ENCODE measurements around the gene ABHD12B. TPM values are rescaled to one million over a fixed set of nuclear protein-coding genes. Genes with fewer than 3 reads are reported as not detected.

Gene ABHD12B
- total RNA-seq, 1 experiment from 2014 or later, result not detected

DNA sequence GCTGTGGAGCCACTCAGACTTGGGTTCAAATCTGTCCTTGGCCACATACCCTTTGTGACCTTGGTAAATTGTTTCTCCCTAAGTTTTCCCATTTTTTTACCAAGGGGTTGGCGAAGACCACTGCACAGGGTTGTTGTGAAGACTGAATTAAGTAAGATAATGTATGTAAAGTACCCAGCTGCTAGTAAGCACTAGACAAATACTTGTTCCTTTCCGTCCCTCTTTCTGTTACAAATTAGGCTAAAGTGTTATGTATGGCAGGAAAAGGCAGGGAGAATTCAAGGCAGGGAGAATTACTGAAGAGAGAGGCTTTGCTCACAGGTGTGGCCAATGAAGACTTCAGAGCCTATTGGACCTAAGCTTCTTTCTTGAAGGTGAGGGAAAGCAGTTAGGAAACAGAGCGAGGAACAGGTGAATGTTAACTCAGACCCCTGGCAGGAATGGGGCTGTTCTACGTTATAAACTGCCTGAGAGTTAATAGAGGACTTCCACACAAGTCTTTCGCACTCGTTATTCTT is 25.9 kb downstream of the ABHD12B start:
- no peaks in the 10 kb centered on the region for H3K4me1 ChIP-seq (ENCODE audit: control insufficient read depth, insufficient read depth, low read length)
- TF ChIP-seq TCF7L2 (IDR thresholded peaks at IDR 0.05; ENCODE audit: low read depth, low read length) (no peak), SIN3A (IDR thresholded peaks at IDR 0.05; ENCODE audit: borderline replicate concordance, insufficient read depth, low read depth, low read length) (no peak), POLR2AphosphoS5 (IDR thresholded peaks at IDR 0.05; ENCODE audit: low read depth, low read length) (no peak)
- TF ChIP-seq, protein P1, sequence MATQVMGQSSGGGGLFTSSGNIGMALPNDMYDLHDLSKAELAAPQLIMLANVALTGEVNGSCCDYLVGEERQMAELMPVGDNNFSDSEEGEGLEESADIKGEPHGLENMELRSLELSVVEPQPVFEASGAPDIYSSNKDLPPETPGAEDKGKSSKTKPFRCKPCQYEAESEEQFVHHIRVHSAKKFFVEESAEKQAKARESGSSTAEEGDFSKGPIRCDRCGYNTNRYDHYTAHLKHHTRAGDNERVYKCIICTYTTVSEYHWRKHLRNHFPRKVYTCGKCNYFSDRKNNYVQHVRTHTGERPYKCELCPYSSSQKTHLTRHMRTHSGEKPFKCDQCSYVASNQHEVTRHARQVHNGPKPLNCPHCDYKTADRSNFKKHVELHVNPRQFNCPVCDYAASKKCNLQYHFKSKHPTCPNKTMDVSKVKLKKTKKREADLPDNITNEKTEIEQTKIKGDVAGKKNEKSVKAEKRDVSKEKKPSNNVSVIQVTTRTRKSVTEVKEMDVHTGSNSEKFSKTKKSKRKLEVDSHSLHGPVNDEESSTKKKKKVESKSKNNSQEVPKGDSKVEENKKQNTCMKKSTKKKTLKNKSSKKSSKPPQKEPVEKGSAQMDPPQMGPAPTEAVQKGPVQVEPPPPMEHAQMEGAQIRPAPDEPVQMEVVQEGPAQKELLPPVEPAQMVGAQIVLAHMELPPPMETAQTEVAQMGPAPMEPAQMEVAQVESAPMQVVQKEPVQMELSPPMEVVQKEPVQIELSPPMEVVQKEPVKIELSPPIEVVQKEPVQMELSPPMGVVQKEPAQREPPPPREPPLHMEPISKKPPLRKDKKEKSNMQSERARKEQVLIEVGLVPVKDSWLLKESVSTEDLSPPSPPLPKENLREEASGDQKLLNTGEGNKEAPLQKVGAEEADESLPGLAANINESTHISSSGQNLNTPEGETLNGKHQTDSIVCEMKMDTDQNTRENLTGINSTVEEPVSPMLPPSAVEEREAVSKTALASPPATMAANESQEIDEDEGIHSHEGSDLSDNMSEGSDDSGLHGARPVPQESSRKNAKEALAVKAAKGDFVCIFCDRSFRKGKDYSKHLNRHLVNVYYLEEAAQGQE (IDR thresholded peaks at IDR 0.05; ENCODE audit: insufficient read depth in 1 of 2, low read depth in 2 of 2, low read length in 1 of 2), result no peak
- TF ChIP-seq, protein P2, sequence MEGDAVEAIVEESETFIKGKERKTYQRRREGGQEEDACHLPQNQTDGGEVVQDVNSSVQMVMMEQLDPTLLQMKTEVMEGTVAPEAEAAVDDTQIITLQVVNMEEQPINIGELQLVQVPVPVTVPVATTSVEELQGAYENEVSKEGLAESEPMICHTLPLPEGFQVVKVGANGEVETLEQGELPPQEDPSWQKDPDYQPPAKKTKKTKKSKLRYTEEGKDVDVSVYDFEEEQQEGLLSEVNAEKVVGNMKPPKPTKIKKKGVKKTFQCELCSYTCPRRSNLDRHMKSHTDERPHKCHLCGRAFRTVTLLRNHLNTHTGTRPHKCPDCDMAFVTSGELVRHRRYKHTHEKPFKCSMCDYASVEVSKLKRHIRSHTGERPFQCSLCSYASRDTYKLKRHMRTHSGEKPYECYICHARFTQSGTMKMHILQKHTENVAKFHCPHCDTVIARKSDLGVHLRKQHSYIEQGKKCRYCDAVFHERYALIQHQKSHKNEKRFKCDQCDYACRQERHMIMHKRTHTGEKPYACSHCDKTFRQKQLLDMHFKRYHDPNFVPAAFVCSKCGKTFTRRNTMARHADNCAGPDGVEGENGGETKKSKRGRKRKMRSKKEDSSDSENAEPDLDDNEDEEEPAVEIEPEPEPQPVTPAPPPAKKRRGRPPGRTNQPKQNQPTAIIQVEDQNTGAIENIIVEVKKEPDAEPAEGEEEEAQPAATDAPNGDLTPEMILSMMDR (IDR thresholded peaks at IDR 0.05), result no peak
- ATAC-seq (no peak), DNase-seq (ENCODE audit: low read depth, low spot score) (no peak)
- ChIA-PET CTCF (no interaction called here), POLR2A (no interaction called here)
- no peaks in the 10 kb centered on the region for H3K36me3 ChIP-seq (ENCODE audit: control insufficient read depth, insufficient read depth, low read length)
- H3K27ac ChIP-seq (ENCODE audit: low read length), result no peak overlapping the region
- BruUV-seq (replicated peaks), result no TSS peak
- H3K4me3 ChIP-seq (ENCODE audit: low read depth in 2 of 2, low read length in 2 of 2), result no peak overlapping the region
- intact Hi-C loops (cut with micrococcal nuclease; ENCODE audit: unreplicated experiment) (no loop called here), in situ Hi-C loops (cut with HindIII; ENCODE audit: low pct_unique_long_range_greater_than_20kb, low sequenced_read_pairs) (no loop called here)
- H3K9me3 ChIP-seq (ENCODE audit: control insufficient read depth, insufficient read depth, low read depth, low read length), result no peaks in the 10 kb centered on the region
- H3K27me3 ChIP-seq (ENCODE audit: control insufficient read depth, insufficient read depth, low read length), result no peaks in the 10 kb centered on the region

DNA sequence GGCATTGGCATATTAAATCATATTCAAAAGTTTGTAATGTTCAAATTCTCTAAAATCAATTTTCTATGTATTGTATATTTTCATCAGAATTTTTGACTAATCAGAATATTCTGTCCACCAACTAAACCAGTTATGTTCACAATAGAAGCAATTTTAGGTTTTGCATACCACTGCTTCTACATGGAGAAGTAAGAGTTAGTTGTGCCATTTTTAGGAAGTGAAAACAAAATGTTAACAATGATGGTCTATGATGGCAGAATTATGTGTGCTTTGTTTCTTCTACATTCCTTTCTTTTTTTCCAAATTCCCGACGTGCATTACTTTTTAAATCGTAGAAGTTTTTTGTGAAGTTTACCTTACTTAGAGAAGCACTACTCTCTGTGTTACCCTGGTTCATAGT is 29.5 kb downstream of the ABHD12B start:
- ATAC-seq, result no peak
- POLR2A ChIA-PET, result no interaction called here
- DNase-seq (ENCODE audit: low read depth, low spot score), result no peak
- TF ChIP-seq, protein P2 (IDR thresholded peaks at IDR 0.05), result no peak
- TF ChIP-seq, protein P1 (IDR thresholded peaks at IDR 0.05; ENCODE audit: insufficient read depth in 1 of 2, low read depth in 2 of 2, low read length in 1 of 2), result no peak
- TF ChIP-seq SIN3A (IDR thresholded peaks at IDR 0.05; ENCODE audit: borderline replicate concordance, insufficient read depth, low read depth, low read length) (no peak), POLR2AphosphoS5 (IDR thresholded peaks at IDR 0.05; ENCODE audit: low read depth, low read length) (no peak), TCF7L2 (IDR thresholded peaks at IDR 0.05; ENCODE audit: low read depth, low read length) (no peak)
- intact Hi-C loops (cut with micrococcal nuclease; ENCODE audit: unreplicated experiment), result no loop called here
- no TSS peak for BruUV-seq (replicated peaks)
- no peaks in the 10 kb centered on the region for H3K4me1 ChIP-seq (ENCODE audit: control insufficient read depth, insufficient read depth, low read length)
- H3K27me3 ChIP-seq (ENCODE audit: control insufficient read depth, insufficient read depth, low read length), result no peaks in the 10 kb centered on the region
- H3K9me3 ChIP-seq (ENCODE audit: control insufficient read depth, insufficient read depth, low read depth, low read length), result no peaks in the 10 kb centered on the region
- in situ Hi-C loops (cut with HindIII; ENCODE audit: low pct_unique_long_range_greater_than_20kb, low sequenced_read_pairs), result no loop called here
- H3K36me3 ChIP-seq (ENCODE audit: control insufficient read depth, insufficient read depth, low read length), result no peaks in the 10 kb centered on the region
- H3K4me3 ChIP-seq (ENCODE audit: low read depth in 2 of 2, low read length in 2 of 2), result no peak overlapping the region
- H3K27ac ChIP-seq (ENCODE audit: low read length), result no peak overlapping the region
- CTCF ChIA-PET, result no interaction called here

Measured in Panc1 (cell line).